SU-DHL-6 (cell line): ENCODE results near the gene CLCNKA.

ENCODE experiments used
- H2AFZ ChIP-seq: fragments of 200-600 bp; sonication (generic); 2 replicates; pipeline ENCODE4 v1.6.1; 2014; ENCODE audit warnings: low read depth, mild to moderate bottlenecking, moderate library complexity, mixed read lengths, antibody characterized with exemption, low read length; ENCODE audit not compliant: severe bottlenecking
- H3F3A ChIP-seq: fragments of 200-600 bp; shearing (Covaris generic); 2 replicates; pipeline ENCODE4 v1.6.0; 2016; ENCODE audit warnings: antibody characterized with exemption, mild to moderate bottlenecking; ENCODE audit not compliant: insufficient read depth
- H3K27ac ChIP-seq: fragments of 200-600 bp; sonication (generic); 2 replicates; pipeline ENCODE4 v1.5.1; 2016; ENCODE audit warnings: low read depth, mild to moderate bottlenecking, low read length, moderate library complexity, mixed read lengths
- H3K27me3 ChIP-seq: fragments of 200-600 bp; sonication (generic), shearing (Covaris generic); 2 replicates; pipeline ENCODE4 v1.6.0; 2014; ENCODE audit warnings: mild to moderate bottlenecking, low read length
- H3K36me3 ChIP-seq: fragments of 200-600 bp; sonication (generic); 2 replicates; pipeline ENCODE4 v1.6.1; 2014; ENCODE audit warnings: mild to moderate bottlenecking, low read length, mixed read lengths
- H3K4me2 ChIP-seq: fragments of 300-600, 200-600 bp; shearing (Covaris generic), sonication (generic); 2 replicates; pipeline ENCODE4 v1.6.0; 2014; ENCODE audit warnings: low read length, low read depth, mild to moderate bottlenecking; ENCODE audit not compliant: poor library complexity, severe bottlenecking
- H3K4me3 ChIP-seq: fragments of 200-600 bp; sonication (generic); 2 replicates; pipeline ENCODE4 v1.5.1; 2014; ENCODE audit warnings: antibody characterized with exemption, low read length, mild to moderate bottlenecking, mixed read lengths; ENCODE audit not compliant: insufficient read depth, poor library complexity, severe bottlenecking
- H3K79me2 ChIP-seq: fragments of 200-600 bp; sonication (generic); 2 replicates; pipeline ENCODE4 v1.6.1; 2014; ENCODE audit warnings: mild to moderate bottlenecking, low read length, moderate library complexity; ENCODE audit not compliant: insufficient read depth
- H3K9ac ChIP-seq: fragments of 200-600 bp; sonication (generic); 2 replicates; pipeline ENCODE4 v1.7.0; 2014; ENCODE audit warnings: mild to moderate bottlenecking, low read length
- H3K9me2 ChIP-seq: fragments of 200-600 bp; sonication (generic); replicated peaks from 2 replicates; pipeline ENCODE4 v1.6.1; 2014; ENCODE audit warnings: low read length; ENCODE audit not compliant: insufficient read depth
- H3K9me3 ChIP-seq: fragments of 200-600 bp; sonication (generic); 2 replicates; pipeline ENCODE4 v1.6.1; 2014; ENCODE audit warnings: low read length, mixed read lengths; ENCODE audit not compliant: insufficient read depth
- H4K20me1 ChIP-seq: fragments of 200-600 bp; sonication (generic); 2 replicates; pipeline ENCODE4 v1.6.1; 2014; ENCODE audit warnings: low read depth, mild to moderate bottlenecking, antibody characterized with exemption, low read length, moderate library complexity, mixed read lengths
- CTCF ChIP-seq: fragments of 200-600 bp; sonication (generic); IDR thresholded peaks from one replicate; pipeline ENCODE4 v1.5.1; 2017; ENCODE audit warnings: antibody characterized with exemption, mild to moderate bottlenecking, low read length, moderate library complexity; ENCODE audit not compliant: insufficient read depth, poor library complexity, severe bottlenecking
- EZH2phosphoT487 ChIP-seq: fragments of 200-600 bp; sonication (generic), shearing (Covaris generic); conservative IDR thresholded peaks from 2 replicates; pipeline ENCODE4 v1.6.1; 2018; ENCODE audit warnings: mild to moderate bottlenecking, antibody characterized with exemption, low read length, moderate library complexity, mixed read lengths

Gene CLCNKA

DNA sequence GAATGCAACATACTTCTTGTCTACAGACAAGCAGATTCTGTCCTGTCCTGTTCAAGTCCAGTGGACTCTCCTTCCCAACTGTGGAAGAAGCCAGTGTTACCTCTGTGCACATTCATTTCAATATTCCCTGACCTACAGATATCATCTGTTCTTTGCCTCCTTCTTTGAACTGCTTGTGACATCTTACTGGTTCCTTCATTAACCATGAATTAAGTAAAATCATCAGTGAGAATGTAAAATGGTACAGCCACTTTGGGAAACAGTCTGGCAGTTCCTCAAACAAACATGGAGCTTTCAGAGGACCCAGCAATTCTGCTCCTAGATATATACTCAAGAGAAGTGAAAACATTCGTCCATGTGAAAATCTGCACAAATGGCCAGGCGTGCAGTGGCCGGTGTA lies 11.0 kb upstream of the CLCNKA start:
- H3K27ac ChIP-seq: no peak overlapping the region
- H3K9ac ChIP-seq: no peak overlapping the region
- no peaks in the 10 kb centered on the region for H3K36me3 ChIP-seq
- no peak overlapping the region for H3K4me2 ChIP-seq
- TF ChIP-seq EZH2phosphoT487: no peak
- no peak for TF ChIP-seq CTCF
- H3K4me3 ChIP-seq: no peak overlapping the region
- no peaks in the 10 kb centered on the region for H3F3A ChIP-seq
- no peaks in the 10 kb centered on the region for H3K9me2 ChIP-seq
- H3K27me3 ChIP-seq: no peaks in the 10 kb centered on the region
- no peak overlapping the region for H2AFZ ChIP-seq
- no peaks in the 10 kb centered on the region for H4K20me1 ChIP-seq
- no peaks in the 10 kb centered on the region for H3K9me3 ChIP-seq
- no peaks in the 10 kb centered on the region for H3K79me2 ChIP-seq

DNA sequence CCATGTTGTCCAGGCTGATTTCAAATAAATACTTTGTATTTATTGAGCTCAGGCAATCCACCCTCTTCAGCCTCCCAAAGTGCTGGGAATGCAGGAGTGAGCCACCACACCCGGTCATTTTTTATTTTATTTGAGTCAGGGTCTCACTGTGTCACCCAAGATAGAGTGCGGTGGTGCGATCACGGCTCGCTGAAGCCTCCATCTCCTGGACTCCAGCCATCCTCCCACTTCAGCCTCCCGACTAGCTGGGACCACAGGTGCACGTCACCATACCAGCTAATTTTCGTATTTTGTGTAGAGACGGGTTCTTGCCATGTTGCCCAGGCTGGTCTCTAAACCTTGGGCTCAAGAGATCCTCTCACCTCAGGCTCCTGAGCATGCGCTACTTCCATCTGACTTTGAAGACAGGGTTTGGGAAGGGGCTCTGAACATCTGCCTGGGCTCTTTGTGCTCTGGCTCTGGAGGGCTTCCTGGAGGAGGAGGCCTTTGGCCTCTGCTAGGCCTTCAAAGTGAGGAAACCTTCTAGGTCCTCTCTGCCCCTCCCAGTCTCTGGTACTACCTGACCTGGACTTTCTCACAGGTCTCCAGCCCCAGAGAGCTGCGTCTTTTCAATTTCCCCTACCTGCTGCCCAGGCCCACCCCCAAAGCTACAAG lies 9.8 kb upstream of the CLCNKA start:
- H3K79me2 ChIP-seq: no peaks in the 10 kb centered on the region
- no peaks in the 10 kb centered on the region for H3F3A ChIP-seq
- H3K9me2 ChIP-seq: no peaks in the 10 kb centered on the region
- no peak overlapping the region for H3K27ac ChIP-seq
- no peak for TF ChIP-seq CTCF
- no peak for TF ChIP-seq EZH2phosphoT487
- H3K9me3 ChIP-seq: no peaks in the 10 kb centered on the region
- no peak overlapping the region for H3K4me3 ChIP-seq
- no peaks in the 10 kb centered on the region for H3K36me3 ChIP-seq
- H3K9ac ChIP-seq: no peak overlapping the region
- no peak overlapping the region for H2AFZ ChIP-seq
- H3K27me3 ChIP-seq: no peaks in the 10 kb centered on the region
- H3K4me2 ChIP-seq: no peak overlapping the region
- no peaks in the 10 kb centered on the region for H4K20me1 ChIP-seq

- H4K20me1 ChIP-seq: no peaks in the 10 kb centered on the region
- H3K9me2 ChIP-seq: no peaks in the 10 kb centered on the region
- H3K27ac ChIP-seq: no peak overlapping the region
- H3F3A ChIP-seq: no peaks in the 10 kb centered on the region
- no peaks in the 10 kb centered on the region for H3K79me2 ChIP-seq
- H3K9ac ChIP-seq: no peak overlapping the region
- H2AFZ ChIP-seq: no peak overlapping the region
- no peaks in the 10 kb centered on the region for H3K9me3 ChIP-seq
- TF ChIP-seq CTCF (no peak), EZH2phosphoT487 (no peak)
- no peaks in the 10 kb centered on the region for H3K36me3 ChIP-seq
- H3K4me3 ChIP-seq: no peak overlapping the region
- H3K27me3 ChIP-seq: no peaks in the 10 kb centered on the region
- no peak overlapping the region for H3K4me2 ChIP-seq
These were observed 9.1 kb upstream of the CLCNKA start for GRCh38 chr1:16012590-16013219.
